ENCODE results near the gene KLF2. TPM values are rescaled to one million over a fixed set of nuclear protein-coding genes. Genes with fewer than 3 reads are reported as not detected.

KLF2 gene
- total and polyA plus RNA-seq, 8 donors, result 9.5 to 107 (median 59.3) TPM

GRCh38 chr19:16288544-16288943 is 36.1 kb upstream of the KLF2 start:
- no peak for TF ChIP-seq CTCF (IDR thresholded peaks at IDR 0.05)
- TF ChIP-seq POLR2AphosphoS5 (IDR thresholded peaks at IDR 0.05), result no peak
- TF ChIP-seq EP300 (IDR thresholded peaks at IDR 0.05), result no peak
- no peak for TF ChIP-seq POLR2A (IDR thresholded peaks at IDR 0.05)
- H3K9me3 ChIP-seq, result no peaks in the 10 kb centered on the region
- intact Hi-C loops (cut with DNase I; ENCODE audit: low total_unique reads), result no loop called here
- H3K27me3 ChIP-seq, result no peaks in the 10 kb centered on the region
- DNase-seq, result no peak
- peak overlapping the region in 1 of 5 donors; percentile 96 for H3K27ac ChIP-seq
- no peaks in the 10 kb centered on the region for H3K36me3 ChIP-seq
- 58 to 76% (median 72%) methylated on average over 9 of the region's 9 CpGs for WGBS, 5 donors
- no peak overlapping the region for H3K4me3 ChIP-seq
- peaks cover 30 to 52% (median 38%) of the 10 kb centered on the region in 4 donors for H3K4me1 ChIP-seq

DNA sequence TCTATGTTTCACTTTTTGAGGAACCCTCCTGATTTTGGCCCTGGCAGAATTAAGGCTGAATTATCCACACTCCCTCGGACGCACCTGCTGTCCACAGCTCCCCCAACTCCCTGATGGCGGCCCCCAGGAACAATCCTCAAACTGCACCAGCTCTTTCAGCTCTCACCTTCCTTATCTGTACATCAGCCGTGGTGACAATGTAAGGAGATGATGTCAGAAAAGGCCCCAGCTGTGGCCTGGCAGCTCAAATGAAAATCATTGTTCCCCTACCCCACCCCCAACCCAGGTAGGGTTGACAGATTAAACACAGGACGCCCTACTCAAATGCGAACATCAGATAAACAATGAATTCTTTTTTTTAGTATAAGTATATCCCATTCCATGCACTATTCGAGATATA is 35.0 kb upstream of the KLF2 start:
- Histone ChIP-seq H3K9me3 (no peaks in the 10 kb centered on the region), H3K27me3 (no peaks in the 10 kb centered on the region), H3K27ac (peak overlapping the region in 1 of 5 donors; percentile 4), H3K4me1 (peaks cover 29 to 50% (median 36%) of the 10 kb centered on the region in 4 donors), H3K36me3 (no peaks in the 10 kb centered on the region), H3K4me3 (no peak overlapping the region)
- TF ChIP-seq CTCF (IDR thresholded peaks at IDR 0.05) (no peak), POLR2A (IDR thresholded peaks at IDR 0.05) (no peak), POLR2AphosphoS5 (IDR thresholded peaks at IDR 0.05) (no peak), EP300 (IDR thresholded peaks at IDR 0.05) (no peak)
- intact Hi-C loops (cut with DNase I; ENCODE audit: low total_unique reads), result no loop called here
- 69 to 85% (median 74%) methylated on average over 7 of the region's 7 CpGs for WGBS, 5 donors
- DNase-seq, result no peak

GRCh38 chr19:16290692-16291091 is 33.9 kb upstream of the KLF2 start:
- no peaks in the 10 kb centered on the region for H3K9me3 ChIP-seq
- H3K36me3 ChIP-seq, result no peaks in the 10 kb centered on the region
- TF ChIP-seq POLR2A (IDR thresholded peaks at IDR 0.05) (no peak), EP300 (IDR thresholded peaks at IDR 0.05) (no peak), CTCF (IDR thresholded peaks at IDR 0.05) (no peak), POLR2AphosphoS5 (IDR thresholded peaks at IDR 0.05) (no peak)
- H3K27me3 ChIP-seq, result no peaks in the 10 kb centered on the region
- WGBS, 5 donors, result 73 to 89% (median 85%) methylated on average over 9 to 10 of the region's 10 CpGs
- DNase-seq, result no peak
- H3K4me3 ChIP-seq, result no peak overlapping the region
- peak overlapping the region in 4 of 5 donors; percentile 4 to 90 (median 26) for H3K27ac ChIP-seq
- peaks cover 24 to 39% (median 32%) of the 10 kb centered on the region in 4 donors for H3K4me1 ChIP-seq
- intact Hi-C loops (cut with DNase I; ENCODE audit: low total_unique reads), result no loop called here

GRCh38 chr19:16293118-16294091 is 31.2 kb upstream of the KLF2 start:
- peak; percentile 66 to 94 for DNase-seq
- H3K36me3 ChIP-seq, result no peaks in the 10 kb centered on the region
- WGBS, 5 donors, result 13 to 17% (median 14%) methylated on average over 27 of the region's 27 CpGs
- intact Hi-C loops (cut with DNase I; ENCODE audit: low total_unique reads), result no loop called here
- peak overlapping the region; percentile 85 to 90 (median 87) for H3K27ac ChIP-seq
- H3K4me1 ChIP-seq, result peaks cover 11 to 25% (median 20%) of the 10 kb centered on the region in 4 donors
- H3K9me3 ChIP-seq, result no peaks in the 10 kb centered on the region
- no peaks in the 10 kb centered on the region for H3K27me3 ChIP-seq
- H3K4me3 ChIP-seq, result peak overlapping the region in 3 of 4 donors; percentile 18 to 24 (median 20)
- TF ChIP-seq POLR2AphosphoS5 (IDR thresholded peaks at IDR 0.05) (peak; percentile 25 to 70 (median 47)), CTCF (IDR thresholded peaks at IDR 0.05) (no peak), POLR2A (IDR thresholded peaks at IDR 0.05) (no peak), EP300 (IDR thresholded peaks at IDR 0.05) (peak; percentile 6)

All from stomach (tissue), 9 donors.